CD14-positive monocyte (primary cell): ENCODE measurements around the gene CORO1C. TPM values are rescaled to one million over a fixed set of nuclear protein-coding genes. Genes with fewer than 3 reads are reported as not detected.

Source experiments
- DNase-seq, 3 donors: peaks; one replicate each; pipeline ENCODE4 v3.0.0-alpha.2; 2011 to 2022
- H2AFZ ChIP-seq: 2 replicates; pipeline ENCODE4 v1.6.0; 2012; ENCODE audit warnings: mild to moderate bottlenecking, low read depth, low read length, inconsistent platforms; ENCODE audit not compliant: insufficient read depth, poor library complexity, severe bottlenecking
- H3K27ac ChIP-seq, 2 donors: 1 replicate in 1 of 2; 2 replicates in 1 of 2; pipeline ENCODE4 v1.5.1; 2012 to 2013; ENCODE audit warnings: low read length in 2 of 2, control low read depth in 1 of 2, inconsistent platforms in 1 of 2, low read depth in 1 of 2, mild to moderate bottlenecking in 1 of 2
- H3K27me3 ChIP-seq, 2 donors: one replicate each; pipeline versions ENCODE4 v1.6.0 to v1.6.1; 2011 to 2013; ENCODE audit warnings: low read length in 2 of 2; ENCODE audit not compliant: control insufficient read depth in 2 of 2, insufficient read depth in 2 of 2
- H3K36me3 ChIP-seq, 2 donors: replicated peaks in 1 of 2; 1 replicate in 1 of 2; 2 replicates in 1 of 2; pipeline versions ENCODE4 v1.5.1 to v1.6.1; 2012 to 2013; ENCODE audit warnings: low read length in 2 of 2, control low read depth in 1 of 2, inconsistent platforms in 1 of 2, mild to moderate bottlenecking in 1 of 2; ENCODE audit not compliant: insufficient read depth in 2 of 2, control insufficient read depth in 1 of 2
- H3K4me1 ChIP-seq, 2 donors: 1 replicate in 1 of 2; 2 replicates in 1 of 2; pipeline versions ENCODE4 v1.5.1 to v1.6.1; 2012 to 2013; ENCODE audit warnings: low read length in 2 of 2, control low read depth in 1 of 2, inconsistent platforms in 1 of 2, mild to moderate bottlenecking in 1 of 2, moderate library complexity in 1 of 2; ENCODE audit not compliant: insufficient read depth in 2 of 2, control insufficient read depth in 1 of 2
- H3K4me2 ChIP-seq: replicated peaks from 2 replicates; pipeline ENCODE3; 2012; ENCODE audit warnings: low read length, moderate library complexity, mild to moderate bottlenecking; ENCODE audit not compliant: poor library complexity, severe bottlenecking; ENCODE audit errors: extremely low read depth
- H3K4me3 ChIP-seq, 3 experiments: fragments of 200-600 bp in 1 of 3; sonication (generic) in 1 of 3; replicated peaks in 1 of 3; 1 replicate in 2 of 3; 2 replicates in 1 of 3; pipeline ENCODE4 v1.5.1; 2011 to 2013; ENCODE audit warnings: low read length in 3 of 3, mild to moderate bottlenecking in 3 of 3, control low read depth in 2 of 3, low read depth in 2 of 3, inconsistent platforms in 1 of 3, moderate library complexity in 1 of 3
- H3K79me2 ChIP-seq: 2 replicates; pipeline ENCODE4 v1.6.0; 2012; ENCODE audit warnings: mild to moderate bottlenecking, control low read depth, inconsistent platforms, low read length, moderate library complexity; ENCODE audit not compliant: insufficient read depth
- H3K9ac ChIP-seq: 2 replicates; pipeline ENCODE4 v1.6.0; 2017; ENCODE audit warnings: low read length, mild to moderate bottlenecking; ENCODE audit not compliant: insufficient read depth, poor library complexity, severe bottlenecking
- H3K9me3 ChIP-seq, 2 donors: replicated peaks in 1 of 2; 1 replicate in 1 of 2; 2 replicates in 1 of 2; pipeline versions ENCODE4 v1.5.1 to v1.6.1; 2012 to 2013; ENCODE audit warnings: low read length in 2 of 2, control low read depth in 1 of 2; ENCODE audit not compliant: control insufficient read depth in 1 of 2, insufficient read depth in 1 of 2
- H4K20me1 ChIP-seq: 2 replicates; pipeline ENCODE4 v1.6.0; 2012; ENCODE audit warnings: mild to moderate bottlenecking, low read length, control low read depth, moderate library complexity; ENCODE audit not compliant: insufficient read depth
- H3K27ac Mint-ChIP-seq, 7 donors: one replicate each; pipeline ENCODE4 v1.8.0; 2020; ENCODE audit warnings: mild to moderate bottlenecking in 7 of 7, mixed read lengths in 7 of 7, moderate library complexity in 6 of 7, inconsistent platforms in 2 of 7
- H3K27me3 Mint-ChIP-seq, 3 donors: one replicate each; pipeline ENCODE4 v1.8.0; 2021 to 2022; ENCODE audit warnings: low read depth in 3 of 3, mild to moderate bottlenecking in 3 of 3, mixed read lengths in 3 of 3, moderate library complexity in 3 of 3, inconsistent platforms in 1 of 3
- H3K36me3 Mint-ChIP-seq, 2 donors: one replicate each; pipeline ENCODE4 v1.8.0; 2020; ENCODE audit warnings: mixed read lengths in 2 of 2, inconsistent platforms in 1 of 2, mild to moderate bottlenecking in 1 of 2
- H3K4me1 Mint-ChIP-seq: one replicate; pipeline ENCODE4 v1.8.0; 2020; ENCODE audit warnings: mild to moderate bottlenecking, mixed read lengths
- H3K4me3 Mint-ChIP-seq, 2 donors: one replicate each; pipeline ENCODE4 v1.8.0; 2020; ENCODE audit warnings: mild to moderate bottlenecking in 2 of 2, mixed read lengths in 2 of 2, moderate library complexity in 1 of 2
- H3K9me3 Mint-ChIP-seq, 7 donors: one replicate each; pipeline ENCODE4 v1.8.0; 2020 to 2022; ENCODE audit warnings: mixed read lengths in 7 of 7, mild to moderate bottlenecking in 6 of 7, moderate library complexity in 6 of 7, inconsistent platforms in 2 of 7
- CTCF ChIP-seq: fragments of 200-600 bp; IDR thresholded peaks from one replicate; pipeline ENCODE4 v1.8.0; 2022; ENCODE audit warnings: antibody characterized with exemption, mild to moderate bottlenecking
- WGBS: methylation state at CpG from one replicate; pipeline ENCODE4 v1.1.5; 2013; ENCODE audit warnings: missing lambda C conversion rate; ENCODE audit not compliant: insufficient coverage; 5-methylcytosine and 5-hydroxymethylcytosine counted together
- intact Hi-C, 2 donors: fragments of 100-400 bp; cut with micrococcal nuclease; formaldehyde crosslinking; loops; one replicate each; pipeline versions ENCODE4 v1.15.0 to v1.15.1; 2023
- polyA plus RNA-seq, 3 donors: library from polyadenylated mRNA; depleted of rRNA in 1 of 3; unstranded in 2 of 3; stranded (reverse) in 1 of 3; fragments of 300-500 nt in 2 of 3; fragments of >200 nt in 1 of 3; fragmentation: Illumina TruSeq in 2 of 3; gene quantifications; 1 replicate in 2 of 3; 2 replicates in 1 of 3; pipeline ENCODE4 v1.2.3, GENCODE V29; 2012 to 2021

Gene CORO1C
- polyA plus RNA-seq, 3 donors, result 77.5 to 285 (median 229) TPM

GRCh38 chr12:108668542-108668941, 62.8 kb downstream of the CORO1C start:
- H3K79me2 ChIP-seq, result peaks cover 86% of the 10 kb centered on the region

GRCh38 chr12:108668063-108668462, 63.3 kb downstream of the CORO1C start:
- H3K27ac Mint-ChIP-seq, result peak overlapping the region; percentile 89 to 99 (median 99)
- H3K4me3 ChIP-seq, result no peak overlapping the region
- H2AFZ ChIP-seq, result no peak overlapping the region
- H3K36me3 Mint-ChIP-seq, result peaks cover 45 to 53% of the 10 kb centered on the region in 2 donors
- intact Hi-C loops, result loop anchor here (5.0 to 10.0 kb wide), 4 partner anchors 34 to 287 kb away; partner anchors contain the start of gene CORO1C (in 1 of the 2)
- H4K20me1 ChIP-seq, result peaks cover 28% of the 10 kb centered on the region
- H3K4me1 Mint-ChIP-seq, result peaks cover 56% of the 10 kb centered on the region
- no peaks in the 10 kb centered on the region for H3K27me3 Mint-ChIP-seq
- H3K27me3 ChIP-seq, result no peaks in the 10 kb centered on the region
- H3K9me3 Mint-ChIP-seq, result peaks cover 0 to 3% (median 0%) of the 10 kb centered on the region in 7 donors
- H3K4me1 ChIP-seq, result peaks cover 54 to 59% of the 10 kb centered on the region in 2 donors
- WGBS, result 92% methylated on average over 6 of the region's 8 CpGs
- peak overlapping the region; percentile 45 for H3K9ac ChIP-seq
- peaks cover 86% of the 10 kb centered on the region for H3K79me2 ChIP-seq
- TF ChIP-seq CTCF, result no peak
- H3K9me3 ChIP-seq, result no peaks in the 10 kb centered on the region
- H3K4me3 Mint-ChIP-seq, result no peak overlapping the region
- peak overlapping the region; percentile 15 for H3K4me2 ChIP-seq
- DNase-seq, result no peak
- H3K27ac ChIP-seq, result peak overlapping the region; percentile 38 to 95
- H3K36me3 ChIP-seq, result peaks cover 8 to 14% of the 10 kb centered on the region in 2 donors

More at GRCh38 chr12:108668542-108668941, 62.8 kb downstream of the CORO1C start:
- no peak overlapping the region for H3K4me2 ChIP-seq
- TF ChIP-seq CTCF, result no peak
- H3K4me3 ChIP-seq, result no peak overlapping the region
- H3K9ac ChIP-seq, result no peak overlapping the region
- intact Hi-C loops, result loop anchor here (5.0 to 10.0 kb wide), 4 partner anchors 34 to 286 kb away; partner anchors contain the start of gene CORO1C (in 1 of the 2)
- H3K27ac ChIP-seq, result peak overlapping the region in 1 of 2 donors; percentile 95
- H3K4me1 ChIP-seq, result peaks cover 51 to 54% of the 10 kb centered on the region in 2 donors
- no CpG with 5 or more reads among the region's 1 CpG for WGBS
- Mint-ChIP-seq H3K4me1 (peaks cover 51% of the 10 kb centered on the region), H3K36me3 (peaks cover 50 to 53% of the 10 kb centered on the region in 2 donors), H3K4me3 (no peak overlapping the region), H3K9me3 (peaks cover 0 to 3% (median 0%) of the 10 kb centered on the region in 7 donors), H3K27ac (peak overlapping the region; percentile 57 to 99 (median 99)), H3K27me3 (no peaks in the 10 kb centered on the region)
- H3K9me3 ChIP-seq, result no peaks in the 10 kb centered on the region
- H2AFZ ChIP-seq, result no peak overlapping the region
- H3K27me3 ChIP-seq, result no peaks in the 10 kb centered on the region
- H3K36me3 ChIP-seq, result peaks cover 13 to 18% of the 10 kb centered on the region in 2 donors
- DNase-seq, result no peak
- H4K20me1 ChIP-seq, result peaks cover 33% of the 10 kb centered on the region
